ENCODE measurements around the gene NEBL.

Gene NEBL

GRCh38 chr10:20931156-20931795 lies 34.2 kb upstream of the NEBL start:
- no peaks in the 10 kb centered on the region for H3K36me3 ChIP-seq (ENCODE audit: control insufficient read depth, insufficient read depth, low read length, severe bottlenecking)
- no peak overlapping the region for H3K9ac ChIP-seq (ENCODE audit: low read length)
- no peaks in the 10 kb centered on the region for H3K4me1 ChIP-seq (ENCODE audit: control insufficient read depth, insufficient read depth, low read length)
- H3K9me3 ChIP-seq (ENCODE audit: control insufficient read depth, low read length): no peaks in the 10 kb centered on the region
- H3K27me3 ChIP-seq (replicated peaks; ENCODE audit: control insufficient read depth, insufficient read depth, low read length): peaks cover 6% of the 10 kb centered on the region
- no peak for DNase-seq (ENCODE audit: low read depth)
- H3K4me3 ChIP-seq (ENCODE audit: low read length): no peak overlapping the region

- H3K4me1 ChIP-seq (ENCODE audit: control insufficient read depth, insufficient read depth, low read length): no peaks in the 10 kb centered on the region
- H3K27me3 ChIP-seq (replicated peaks; ENCODE audit: control insufficient read depth, insufficient read depth, low read length): peaks cover 6% of the 10 kb centered on the region
- no peak overlapping the region for H3K4me3 ChIP-seq (ENCODE audit: low read length)
- H3K36me3 ChIP-seq (ENCODE audit: control insufficient read depth, insufficient read depth, low read length, severe bottlenecking): no peaks in the 10 kb centered on the region
- no peak for DNase-seq (ENCODE audit: low read depth)
- no peak overlapping the region for H3K9ac ChIP-seq (ENCODE audit: low read length)
- H3K9me3 ChIP-seq (ENCODE audit: control insufficient read depth, low read length): no peaks in the 10 kb centered on the region
Observed at GRCh38 chr10:20927456-20927855, 30.3 kb upstream of the NEBL start.

- Histone ChIP-seq H3K4me1 (ENCODE audit: control insufficient read depth, insufficient read depth, low read length) (no peaks in the 10 kb centered on the region), H3K9ac (ENCODE audit: low read length) (no peak overlapping the region), H3K4me3 (ENCODE audit: low read length) (no peak overlapping the region), H3K9me3 (ENCODE audit: control insufficient read depth, low read length) (no peaks in the 10 kb centered on the region), H3K36me3 (ENCODE audit: control insufficient read depth, insufficient read depth, low read length, severe bottlenecking) (no peaks in the 10 kb centered on the region), H3K27me3 (replicated peaks; ENCODE audit: control insufficient read depth, insufficient read depth, low read length) (no peaks in the 10 kb centered on the region)
- DNase-seq (ENCODE audit: low read depth): no peak
Observed at GRCh38 chr10:20922451-20922850, 25.3 kb upstream of the NEBL start.

- Histone ChIP-seq H3K4me1 (ENCODE audit: control insufficient read depth, insufficient read depth, low read length) (no peaks in the 10 kb centered on the region), H3K9ac (ENCODE audit: low read length) (no peak overlapping the region), H3K36me3 (ENCODE audit: control insufficient read depth, insufficient read depth, low read length, severe bottlenecking) (no peaks in the 10 kb centered on the region), H3K4me3 (ENCODE audit: low read length) (no peak overlapping the region), H3K9me3 (ENCODE audit: control insufficient read depth, low read length) (no peaks in the 10 kb centered on the region), H3K27me3 (replicated peaks; ENCODE audit: control insufficient read depth, insufficient read depth, low read length) (no peaks in the 10 kb centered on the region)
- no peak for DNase-seq (ENCODE audit: low read depth)
Observed at GRCh38 chr10:20922033-20922432, 24.9 kb upstream of the NEBL start.

- Histone ChIP-seq H3K9ac (ENCODE audit: low read length) (no peak overlapping the region), H3K27me3 (replicated peaks; ENCODE audit: control insufficient read depth, insufficient read depth, low read length) (no peaks in the 10 kb centered on the region), H3K4me3 (ENCODE audit: low read length) (no peak overlapping the region), H3K9me3 (ENCODE audit: control insufficient read depth, low read length) (no peaks in the 10 kb centered on the region), H3K4me1 (ENCODE audit: control insufficient read depth, insufficient read depth, low read length) (no peaks in the 10 kb centered on the region), H3K36me3 (ENCODE audit: control insufficient read depth, insufficient read depth, low read length, severe bottlenecking) (no peaks in the 10 kb centered on the region)
- DNase-seq (ENCODE audit: low read depth): no peak
Observed at GRCh38 chr10:20920061-20920460, 22.9 kb upstream of the NEBL start.

GRCh38 chr10:20919481-20919880 lies 22.4 kb upstream of the NEBL start:
- no peak for DNase-seq (ENCODE audit: low read depth)
- no peak overlapping the region for H3K4me3 ChIP-seq (ENCODE audit: low read length)
- no peaks in the 10 kb centered on the region for H3K4me1 ChIP-seq (ENCODE audit: control insufficient read depth, insufficient read depth, low read length)
- H3K9me3 ChIP-seq (ENCODE audit: control insufficient read depth, low read length): no peaks in the 10 kb centered on the region
- H3K27me3 ChIP-seq (replicated peaks; ENCODE audit: control insufficient read depth, insufficient read depth, low read length): no peaks in the 10 kb centered on the region
- H3K9ac ChIP-seq (ENCODE audit: low read length): no peak overlapping the region
- H3K36me3 ChIP-seq (ENCODE audit: control insufficient read depth, insufficient read depth, low read length, severe bottlenecking): no peaks in the 10 kb centered on the region

- DNase-seq (ENCODE audit: low read depth): no peak
- H3K27me3 ChIP-seq (replicated peaks; ENCODE audit: control insufficient read depth, insufficient read depth, low read length): no peaks in the 10 kb centered on the region
- H3K36me3 ChIP-seq (ENCODE audit: control insufficient read depth, insufficient read depth, low read length, severe bottlenecking): no peaks in the 10 kb centered on the region
- H3K9me3 ChIP-seq (ENCODE audit: control insufficient read depth, low read length): no peaks in the 10 kb centered on the region
- H3K9ac ChIP-seq (ENCODE audit: low read length): no peak overlapping the region
- no peaks in the 10 kb centered on the region for H3K4me1 ChIP-seq (ENCODE audit: control insufficient read depth, insufficient read depth, low read length)
- no peak overlapping the region for H3K4me3 ChIP-seq (ENCODE audit: low read length)
Observed at GRCh38 chr10:20916976-20917375, 19.9 kb upstream of the NEBL start.

GRCh38 chr10:20912969-20913368 lies 15.9 kb upstream of the NEBL start:
- DNase-seq (ENCODE audit: low read depth): no peak
- Histone ChIP-seq H3K4me3 (ENCODE audit: low read length) (no peak overlapping the region), H3K4me1 (ENCODE audit: control insufficient read depth, insufficient read depth, low read length) (no peaks in the 10 kb centered on the region), H3K9ac (ENCODE audit: low read length) (no peak overlapping the region), H3K9me3 (ENCODE audit: control insufficient read depth, low read length) (no peaks in the 10 kb centered on the region), H3K27me3 (replicated peaks; ENCODE audit: control insufficient read depth, insufficient read depth, low read length) (no peaks in the 10 kb centered on the region), H3K36me3 (ENCODE audit: control insufficient read depth, insufficient read depth, low read length, severe bottlenecking) (no peaks in the 10 kb centered on the region)

GRCh38 chr10:20911626-20912025 lies 14.5 kb upstream of the NEBL start:
- Histone ChIP-seq H3K9me3 (ENCODE audit: control insufficient read depth, low read length) (no peaks in the 10 kb centered on the region), H3K4me1 (ENCODE audit: control insufficient read depth, insufficient read depth, low read length) (no peaks in the 10 kb centered on the region), H3K27me3 (replicated peaks; ENCODE audit: control insufficient read depth, insufficient read depth, low read length) (no peaks in the 10 kb centered on the region), H3K9ac (ENCODE audit: low read length) (no peak overlapping the region), H3K4me3 (ENCODE audit: low read length) (no peak overlapping the region), H3K36me3 (ENCODE audit: control insufficient read depth, insufficient read depth, low read length, severe bottlenecking) (no peaks in the 10 kb centered on the region)
- DNase-seq (ENCODE audit: low read depth): no peak

GRCh38 chr10:20909801-20910200 lies 12.7 kb upstream of the NEBL start:
- Histone ChIP-seq H3K9me3 (ENCODE audit: control insufficient read depth, low read length) (no peaks in the 10 kb centered on the region), H3K4me1 (ENCODE audit: control insufficient read depth, insufficient read depth, low read length) (no peaks in the 10 kb centered on the region), H3K36me3 (ENCODE audit: control insufficient read depth, insufficient read depth, low read length, severe bottlenecking) (no peaks in the 10 kb centered on the region), H3K9ac (ENCODE audit: low read length) (no peak overlapping the region), H3K4me3 (ENCODE audit: low read length) (no peak overlapping the region), H3K27me3 (replicated peaks; ENCODE audit: control insufficient read depth, insufficient read depth, low read length) (no peaks in the 10 kb centered on the region)
- DNase-seq (ENCODE audit: low read depth): no peak

GRCh38 chr10:20908391-20908790 lies 11.3 kb upstream of the NEBL start:
- H3K36me3 ChIP-seq (ENCODE audit: control insufficient read depth, insufficient read depth, low read length, severe bottlenecking): no peaks in the 10 kb centered on the region
- no peak overlapping the region for H3K9ac ChIP-seq (ENCODE audit: low read length)
- no peaks in the 10 kb centered on the region for H3K27me3 ChIP-seq (replicated peaks; ENCODE audit: control insufficient read depth, insufficient read depth, low read length)
- H3K4me3 ChIP-seq (ENCODE audit: low read length): no peak overlapping the region
- no peaks in the 10 kb centered on the region for H3K4me1 ChIP-seq (ENCODE audit: control insufficient read depth, insufficient read depth, low read length)
- no peak for DNase-seq (ENCODE audit: low read depth)
- H3K9me3 ChIP-seq (ENCODE audit: control insufficient read depth, low read length): peaks cover 3% of the 10 kb centered on the region
